GM23338 (cell line): ENCODE results near the gene TBX1. TPM values are rescaled to one million over a fixed set of nuclear protein-coding genes. Genes with fewer than 3 reads are reported as not detected.

Experiments used
- CREB1 ChIP-seq: fragments of 250-450 bp; sonication (Bioruptor Pico); IDR thresholded peaks from 2 replicates; pipeline ENCODE4 v1.5.0; 2020; ENCODE audit warnings: low read depth, mild to moderate bottlenecking, moderate library complexity
- ETS1 ChIP-seq: IDR thresholded peaks from 2 replicates; pipeline ENCODE4 v1.6.1; 2016; ENCODE audit warnings: antibody characterized with exemption
- EZH2 ChIP-seq: fragments of 200-600 bp; sonication (generic); IDR thresholded peaks from one replicate; pipeline ENCODE4 v1.8.0; 2017; ENCODE audit warnings: antibody characterized with exemption, mild to moderate bottlenecking, low read depth; ENCODE audit not compliant: unreplicated experiment
- EZH2phosphoT487 ChIP-seq: fragments of 200-600 bp; sonication (generic); IDR thresholded peaks from one replicate; pipeline ENCODE4 v1.8.1; 2018; ENCODE audit warnings: antibody characterized with exemption; ENCODE audit not compliant: unreplicated experiment
- JUNB ChIP-seq: IDR thresholded peaks from one replicate; pipeline ENCODE4 v1.6.1; 2016; ENCODE audit warnings: antibody characterized with exemption; ENCODE audit not compliant: unreplicated experiment
- POLR2AphosphoS5 ChIP-seq: IDR thresholded peaks from 2 replicates; pipeline ENCODE4 v1.6.1; 2016; ENCODE audit warnings: antibody characterized with exemption, low read depth
- REST ChIP-seq: IDR thresholded peaks from one replicate; pipeline ENCODE4 v1.6.1; 2018; ENCODE audit warnings: antibody characterized with exemption; ENCODE audit not compliant: unreplicated experiment
- ZNF462 ChIP-seq: fragments of 250-450 bp; sonication (Bioruptor Pico); IDR thresholded peaks from 2 replicates; pipeline ENCODE4 v1.5.0; 2020; ENCODE audit warnings: mild to moderate bottlenecking, moderate library complexity
- polyA plus RNA-seq: library from polyadenylated mRNA; unstranded; fragments of >200 nt; fragmentation: Nextera tagmentation; extraction: Ambion mirVana; gene quantifications from 2 replicates; pipeline ENCODE4 v1.2.1, GENCODE V29; 2016
- total RNA-seq: library from RNA; depleted of rRNA; stranded (reverse); fragments of >200 nt; shearing (Covaris generic); gene quantifications from 2 replicates; pipeline ENCODE4 v1.2.3, GENCODE V29; 2014

TBX1 gene
- total and polyA plus RNA-seq, 2 experiments from 2014 or later = 0.19 to 0.66 TPM

- no peak for TF ChIP-seq ZNF462 (CRISPR knock-in tag)
- TF ChIP-seq REST = no peak
- no peak for TF ChIP-seq EZH2phosphoT487
- TF ChIP-seq EZH2 = no peak
- no peak for TF ChIP-seq ETS1
- no peak for TF ChIP-seq POLR2AphosphoS5
- no peak for TF ChIP-seq JUNB
- TF ChIP-seq CREB1 (CRISPR knock-in tag) = no peak
Measured at GRCh38 chr22:19796160-19796559, 35.6 kb downstream of the TBX1 start (continued).
